Measurements from ENCODE around the gene TMPRSS6. TPM values are rescaled to one million over a fixed set of nuclear protein-coding genes. Genes with fewer than 3 reads are reported as not detected.

The TMPRSS6 gene
- total and polyA plus RNA-seq, 2 of the 13 experiments (the other 11 are each of a cell fraction or from before 2014, with no cell fraction given), result 4.2 to 4.8 TPM

DNA sequence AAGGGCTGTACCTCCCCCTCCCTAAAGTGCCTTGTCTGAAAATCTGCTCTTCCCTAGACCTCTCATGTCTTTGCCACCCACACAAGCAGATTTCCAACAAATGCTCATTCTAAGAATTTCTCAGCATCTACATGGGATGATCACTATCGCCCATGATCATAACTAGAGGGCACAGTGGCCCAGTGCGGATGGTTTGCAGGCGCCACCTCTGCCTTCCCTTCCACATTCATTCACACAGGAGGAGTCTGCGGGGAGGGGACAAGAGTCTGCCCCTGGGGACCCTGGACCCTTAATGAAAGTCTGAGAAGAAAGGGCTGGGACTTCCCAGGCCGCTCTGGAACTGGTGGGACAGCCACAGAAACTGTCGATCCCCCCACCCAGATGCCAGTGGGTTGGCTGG, 29.1 kb downstream of the TMPRSS6 start:
- ChIA-PET POLR2A (no interaction called here), CTCF (ENCODE audit: low intra/inter-chr PET ratio, low total read pairs) (no interaction called here)
- FAIRE-seq (no peak), DNase-seq (ENCODE audit: low spot score) (no peak), ATAC-seq (no peak)
- no peaks in the 10 kb centered on the region; a peak in 1 of 5 replicates for H3K27me3 ChIP-seq (ENCODE audit: control insufficient read depth in 1 of 2, insufficient read depth in 2 of 2, low read length in 2 of 2)
- H3K4me1 ChIP-seq (ENCODE audit: insufficient read depth, low read length), result 0 out of 2 replicates have a peak, but pooled peaks cover 9% of the 10 kb centered on the region
- no peak overlapping the region for H3K4me3 ChIP-seq (replicated peaks in 1 of 3; ENCODE audit: insufficient read depth in 1 of 3, low read depth in 2 of 3, low read length in 3 of 3)
- H4K20me1 ChIP-seq (ENCODE audit: insufficient read depth, low read length), result no peaks in the 10 kb centered on the region
- no peak overlapping the region for H2AFZ ChIP-seq (ENCODE audit: low read length)
- no peaks in the 10 kb centered on the region for H3K79me2 ChIP-seq (ENCODE audit: insufficient read depth, low read length)
- in situ Hi-C loops (cut with HindIII; ENCODE audit: extremely low pct_ligation_motif_present, low pct_unique_long_range_greater_than_20kb), result no loop called here
- intact Hi-C loops (cut with micrococcal nuclease; ENCODE audit: unreplicated experiment), result no loop called here
- no peaks in the 10 kb centered on the region for H3K36me3 ChIP-seq (replicated peaks in 1 of 2; ENCODE audit: control insufficient read depth in 1 of 2, insufficient read depth in 2 of 2, low read length in 2 of 2)
- no TSS peak for BruUV-seq (replicated peaks)
- no peaks in the 10 kb centered on the region for H3K9me3 ChIP-seq (ENCODE audit: low read length)
- H3K4me2 ChIP-seq (ENCODE audit: low read depth, low read length), result no peak overlapping the region
- H3K27ac ChIP-seq (ENCODE audit: extremely low read length, insufficient read depth, low read length), result no peak overlapping the region
- WGBS (ENCODE audit: low lambda C conversion rate), result 82% methylated on average over 5 of the region's 6 CpGs
- no peak overlapping the region for H3K9ac ChIP-seq (ENCODE audit: insufficient read depth, low read depth, low read length)
- TF ChIP-seq ZNF564 (CRISPR knock-in tag; IDR thresholded peaks at IDR 0.05) (no peak), ZNF547 (CRISPR knock-in tag; IDR thresholded peaks at IDR 0.05) (no peak), ZFP82 (CRISPR knock-in tag; IDR thresholded peaks at IDR 0.05; ENCODE audit: borderline replicate concordance) (no peak), KDM6A (CRISPR knock-in tag; IDR thresholded peaks at IDR 0.05; ENCODE audit: low read depth) (no peak), EHMT2 (IDR thresholded peaks at IDR 0.05; ENCODE audit: borderline replicate concordance, low read depth, low read length) (no peak), CHD4 (IDR thresholded peaks at IDR 0.05; ENCODE audit: borderline replicate concordance, low read length) (no peak), ATRX (CRISPR knock-in tag; IDR thresholded peaks at IDR 0.05; ENCODE audit: borderline replicate concordance) (no peak), ZNF839 (CRISPR knock-in tag; IDR thresholded peaks at IDR 0.05; ENCODE audit: borderline replicate concordance) (no peak), ZNF674 (CRISPR knock-in tag; IDR thresholded peaks at IDR 0.05; ENCODE audit: low read depth) (no peak), TEAD3 (CRISPR knock-in tag; optimal IDR thresholded peaks at IDR 0.05; ENCODE audit: borderline replicate concordance) (no peak)
- TF ChIP-seq, protein P1, sequence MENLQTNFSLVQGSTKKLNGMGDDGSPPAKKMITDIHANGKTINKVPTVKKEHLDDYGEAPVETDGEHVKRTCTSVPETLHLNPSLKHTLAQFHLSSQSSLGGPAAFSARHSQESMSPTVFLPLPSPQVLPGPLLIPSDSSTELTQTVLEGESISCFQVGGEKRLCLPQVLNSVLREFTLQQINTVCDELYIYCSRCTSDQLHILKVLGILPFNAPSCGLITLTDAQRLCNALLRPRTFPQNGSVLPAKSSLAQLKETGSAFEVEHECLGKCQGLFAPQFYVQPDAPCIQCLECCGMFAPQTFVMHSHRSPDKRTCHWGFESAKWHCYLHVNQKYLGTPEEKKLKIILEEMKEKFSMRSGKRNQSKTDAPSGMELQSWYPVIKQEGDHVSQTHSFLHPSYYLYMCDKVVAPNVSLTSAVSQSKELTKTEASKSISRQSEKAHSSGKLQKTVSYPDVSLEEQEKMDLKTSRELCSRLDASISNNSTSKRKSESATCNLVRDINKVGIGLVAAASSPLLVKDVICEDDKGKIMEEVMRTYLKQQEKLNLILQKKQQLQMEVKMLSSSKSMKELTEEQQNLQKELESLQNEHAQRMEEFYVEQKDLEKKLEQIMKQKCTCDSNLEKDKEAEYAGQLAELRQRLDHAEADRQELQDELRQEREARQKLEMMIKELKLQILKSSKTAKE (CRISPR knock-in tag; IDR thresholded peaks at IDR 0.05; ENCODE audit: borderline replicate concordance), result no peak
- TF ChIP-seq, protein P2, sequence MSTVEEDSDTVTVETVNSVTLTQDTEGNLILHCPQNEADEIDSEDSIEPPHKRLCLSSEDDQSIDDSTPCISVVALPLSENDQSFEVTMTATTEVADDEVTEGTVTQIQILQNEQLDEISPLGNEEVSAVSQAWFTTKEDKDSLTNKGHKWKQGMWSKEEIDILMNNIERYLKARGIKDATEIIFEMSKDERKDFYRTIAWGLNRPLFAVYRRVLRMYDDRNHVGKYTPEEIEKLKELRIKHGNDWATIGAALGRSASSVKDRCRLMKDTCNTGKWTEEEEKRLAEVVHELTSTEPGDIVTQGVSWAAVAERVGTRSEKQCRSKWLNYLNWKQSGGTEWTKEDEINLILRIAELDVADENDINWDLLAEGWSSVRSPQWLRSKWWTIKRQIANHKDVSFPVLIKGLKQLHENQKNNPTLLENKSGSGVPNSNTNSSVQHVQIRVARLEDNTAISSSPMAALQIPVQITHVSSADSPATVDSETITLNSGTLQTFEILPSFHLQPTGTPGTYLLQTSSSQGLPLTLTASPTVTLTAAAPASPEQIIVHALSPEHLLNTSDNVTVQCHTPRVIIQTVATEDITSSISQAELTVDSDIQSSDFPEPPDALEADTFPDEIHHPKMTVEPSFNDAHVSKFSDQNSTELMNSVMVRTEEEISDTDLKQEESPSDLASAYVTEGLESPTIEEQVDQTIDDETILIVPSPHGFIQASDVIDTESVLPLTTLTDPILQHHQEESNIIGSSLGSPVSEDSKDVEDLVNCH (CRISPR knock-in tag; IDR thresholded peaks at IDR 0.05), result no peak
- TF ChIP-seq, protein P3, sequence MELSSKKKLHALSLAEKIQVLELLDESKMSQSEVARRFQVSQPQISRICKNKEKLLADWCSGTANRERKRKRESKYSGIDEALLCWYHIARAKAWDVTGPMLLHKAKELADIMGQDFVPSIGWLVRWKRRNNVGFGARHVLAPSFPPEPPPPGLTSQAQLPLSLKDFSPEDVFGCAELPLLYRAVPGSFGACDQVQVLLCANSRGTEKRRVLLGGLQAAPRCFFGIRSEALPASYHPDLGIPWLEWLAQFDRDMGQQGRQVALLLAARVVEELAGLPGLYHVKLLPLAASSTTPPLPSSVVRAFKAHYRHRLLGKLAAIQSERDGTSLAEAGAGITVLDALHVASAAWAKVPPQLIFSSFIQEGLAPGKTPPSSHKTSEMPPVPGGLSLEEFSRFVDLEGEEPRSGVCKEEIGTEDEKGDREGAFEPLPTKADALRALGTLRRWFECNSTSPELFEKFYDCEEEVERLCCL (CRISPR knock-in tag; IDR thresholded peaks at IDR 0.05; ENCODE audit: borderline replicate concordance), result no peak
- TF ChIP-seq, protein P4, sequence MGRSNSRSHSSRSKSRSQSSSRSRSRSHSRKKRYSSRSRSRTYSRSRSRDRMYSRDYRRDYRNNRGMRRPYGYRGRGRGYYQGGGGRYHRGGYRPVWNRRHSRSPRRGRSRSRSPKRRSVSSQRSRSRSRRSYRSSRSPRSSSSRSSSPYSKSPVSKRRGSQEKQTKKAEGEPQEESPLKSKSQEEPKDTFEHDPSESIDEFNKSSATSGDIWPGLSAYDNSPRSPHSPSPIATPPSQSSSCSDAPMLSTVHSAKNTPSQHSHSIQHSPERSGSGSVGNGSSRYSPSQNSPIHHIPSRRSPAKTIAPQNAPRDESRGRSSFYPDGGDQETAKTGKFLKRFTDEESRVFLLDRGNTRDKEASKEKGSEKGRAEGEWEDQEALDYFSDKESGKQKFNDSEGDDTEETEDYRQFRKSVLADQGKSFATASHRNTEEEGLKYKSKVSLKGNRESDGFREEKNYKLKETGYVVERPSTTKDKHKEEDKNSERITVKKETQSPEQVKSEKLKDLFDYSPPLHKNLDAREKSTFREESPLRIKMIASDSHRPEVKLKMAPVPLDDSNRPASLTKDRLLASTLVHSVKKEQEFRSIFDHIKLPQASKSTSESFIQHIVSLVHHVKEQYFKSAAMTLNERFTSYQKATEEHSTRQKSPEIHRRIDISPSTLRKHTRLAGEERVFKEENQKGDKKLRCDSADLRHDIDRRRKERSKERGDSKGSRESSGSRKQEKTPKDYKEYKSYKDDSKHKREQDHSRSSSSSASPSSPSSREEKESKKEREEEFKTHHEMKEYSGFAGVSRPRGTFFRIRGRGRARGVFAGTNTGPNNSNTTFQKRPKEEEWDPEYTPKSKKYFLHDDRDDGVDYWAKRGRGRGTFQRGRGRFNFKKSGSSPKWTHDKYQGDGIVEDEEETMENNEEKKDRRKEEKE (IDR thresholded peaks at IDR 0.05), result no peak
- TF ChIP-seq, protein P5, sequence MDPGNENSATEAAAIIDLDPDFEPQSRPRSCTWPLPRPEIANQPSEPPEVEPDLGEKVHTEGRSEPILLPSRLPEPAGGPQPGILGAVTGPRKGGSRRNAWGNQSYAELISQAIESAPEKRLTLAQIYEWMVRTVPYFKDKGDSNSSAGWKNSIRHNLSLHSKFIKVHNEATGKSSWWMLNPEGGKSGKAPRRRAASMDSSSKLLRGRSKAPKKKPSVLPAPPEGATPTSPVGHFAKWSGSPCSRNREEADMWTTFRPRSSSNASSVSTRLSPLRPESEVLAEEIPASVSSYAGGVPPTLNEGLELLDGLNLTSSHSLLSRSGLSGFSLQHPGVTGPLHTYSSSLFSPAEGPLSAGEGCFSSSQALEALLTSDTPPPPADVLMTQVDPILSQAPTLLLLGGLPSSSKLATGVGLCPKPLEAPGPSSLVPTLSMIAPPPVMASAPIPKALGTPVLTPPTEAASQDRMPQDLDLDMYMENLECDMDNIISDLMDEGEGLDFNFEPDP (CRISPR knock-in tag; conservative IDR thresholded peaks at IDR 0.05), result no peak
